GM21619 (cell line): ENCODE data around the gene DMAC2.
"Not testable (repeated sequence)": the region's sequence is repeated elsewhere in the genome, so short reads cannot be mapped to it uniquely, and the experiment has no call there.

Experiments used
- ATAC-seq: cut with Tn5 transposase; IDR thresholded peaks from one replicate; pipeline ENCODE4 v1.9.1; 2021; ENCODE audit not compliant: unreplicated experiment

Gene DMAC2

DNA sequence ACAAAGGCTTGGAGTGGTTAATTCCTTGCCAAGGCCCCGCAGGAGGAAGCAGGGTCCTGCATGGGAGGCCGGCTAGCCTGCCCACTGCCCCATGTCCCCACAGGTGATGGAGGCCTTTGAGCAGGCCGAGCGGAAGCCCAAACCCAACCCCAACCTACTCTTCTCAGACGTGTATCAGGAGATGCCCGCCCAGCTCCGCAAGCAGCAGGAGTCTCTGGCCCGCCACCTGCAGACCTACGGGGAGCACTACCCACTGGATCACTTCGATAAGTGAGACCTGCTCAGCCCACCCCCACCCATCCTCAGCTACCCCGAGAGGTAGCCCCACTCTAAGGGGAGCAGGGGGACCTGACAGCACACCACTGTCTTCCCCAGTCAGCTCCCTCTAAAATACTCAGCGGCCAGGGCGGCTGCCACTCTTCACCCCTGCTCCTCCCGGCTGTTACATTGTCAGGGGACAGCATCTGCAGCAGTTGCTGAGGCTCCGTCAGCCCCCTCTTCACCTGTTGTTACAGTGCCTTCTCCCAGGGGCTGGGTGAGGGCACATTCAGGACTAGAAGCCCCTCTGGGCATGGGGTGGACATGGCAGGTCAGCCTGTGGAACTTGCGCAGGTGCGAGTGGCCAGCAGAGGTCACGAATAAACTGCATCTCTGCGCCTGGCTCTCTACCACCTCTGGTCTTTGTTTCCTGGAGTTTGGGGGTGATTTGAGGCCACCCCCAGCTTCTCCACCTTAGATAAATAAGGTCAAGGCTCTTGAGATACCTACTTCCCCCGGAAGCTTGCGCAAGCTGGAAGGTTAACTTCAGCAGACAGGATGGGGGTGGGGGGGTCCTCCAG, 15.2 kb downstream of the DMAC2 start:
- ATAC-seq, result no peak

GRCh38 chr19:41422955-41423354, 16.8 kb downstream of the DMAC2 start:
- ATAC-seq, result no peak

GRCh38 chr19:41422456-41422855, 17.3 kb downstream of the DMAC2 start:
- no peak for ATAC-seq

DNA sequence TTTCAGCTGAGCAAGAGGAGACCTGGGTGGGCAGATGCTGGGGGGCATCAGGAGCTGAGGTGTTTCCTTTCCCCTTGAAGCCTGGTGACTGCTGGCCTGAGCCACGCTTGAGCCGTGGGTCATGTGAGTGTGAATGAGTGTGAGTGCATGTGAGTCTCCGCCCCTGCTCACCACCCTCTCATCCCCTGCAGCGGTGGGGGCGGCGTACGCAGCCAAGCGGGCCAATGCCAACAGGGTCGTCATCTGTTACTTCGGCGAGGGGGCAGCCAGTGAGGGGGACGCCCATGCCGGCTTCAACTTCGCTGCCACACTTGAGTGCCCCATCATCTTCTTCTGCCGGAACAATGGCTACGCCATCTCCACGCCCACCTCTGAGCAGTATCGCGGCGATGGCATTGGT, 17.7 kb downstream of the DMAC2 start:
- no peak for ATAC-seq

DNA sequence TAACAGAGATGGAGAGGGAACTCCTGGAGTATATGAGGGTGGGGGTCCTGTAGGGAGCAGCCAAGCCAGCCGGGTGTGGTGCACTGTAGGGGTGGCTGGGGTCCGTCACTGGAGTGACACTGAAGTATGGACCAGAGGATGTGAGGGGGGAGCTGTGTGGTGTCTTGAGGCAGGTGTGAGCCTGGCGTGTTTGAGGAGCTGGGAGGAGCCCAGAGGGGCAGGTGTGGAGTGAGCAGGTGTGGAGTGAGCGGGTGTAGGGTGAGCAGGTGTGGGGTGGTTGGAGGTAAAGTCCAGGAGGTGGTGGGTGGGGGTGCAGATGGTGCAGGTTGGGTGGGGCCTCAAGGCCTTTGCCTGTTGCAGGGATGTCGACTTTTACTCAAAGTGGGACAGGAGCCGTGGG, 18.4 kb downstream of the DMAC2 start:
- no peak for ATAC-seq

- ATAC-seq, result no peak
Observed at GRCh38 chr19:41420101-41420880, 19.4 kb downstream of the DMAC2 start.

GRCh38 chr19:41416194-41416674, 23.5 kb downstream of the DMAC2 start:
- ATAC-seq, result no peak

- no peak for ATAC-seq
Observed at GRCh38 chr19:41415154-41415571, 24.5 kb downstream of the DMAC2 start.

DNA sequence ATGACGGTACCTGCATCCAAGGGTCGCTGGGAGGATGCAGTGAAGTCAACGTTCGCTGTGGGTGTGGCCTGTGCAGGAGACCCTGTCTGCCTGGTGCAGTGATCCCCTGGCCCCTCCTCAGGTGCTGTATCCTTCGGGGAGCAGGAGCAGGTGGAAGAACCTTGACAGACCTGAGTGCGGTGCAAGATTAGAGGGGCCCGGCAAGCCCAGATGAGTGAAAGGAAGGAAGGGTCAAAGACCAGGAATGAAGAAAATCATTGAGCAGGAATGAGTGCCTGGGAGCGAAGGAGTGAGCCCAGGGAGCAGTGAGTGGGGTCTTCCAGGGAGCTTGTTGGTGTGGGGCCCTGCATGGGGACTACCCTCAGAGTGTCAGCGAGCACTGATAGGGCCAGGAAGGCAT, 25.3 kb downstream of the DMAC2 start:
- ATAC-seq, result no peak

DNA sequence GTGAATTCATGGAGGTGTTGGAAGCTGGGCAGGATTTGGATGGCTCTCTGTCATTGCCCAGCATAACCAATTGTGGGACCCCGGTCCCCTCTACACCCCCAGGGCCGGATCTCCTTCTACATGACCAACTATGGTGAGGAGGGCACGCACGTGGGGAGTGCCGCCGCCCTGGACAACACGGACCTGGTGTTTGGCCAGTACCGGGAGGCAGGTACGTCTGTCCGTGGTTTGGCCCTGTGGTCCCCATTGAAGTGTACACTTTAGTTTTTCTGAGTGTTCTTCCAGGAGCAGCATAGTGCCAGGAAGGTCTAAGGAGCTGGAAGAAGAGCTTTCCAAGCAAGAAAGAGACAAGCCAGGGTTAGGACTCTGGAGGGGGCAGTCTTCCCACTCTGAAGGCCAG, 25.8 kb downstream of the DMAC2 start:
- ATAC-seq, result no peak

DNA sequence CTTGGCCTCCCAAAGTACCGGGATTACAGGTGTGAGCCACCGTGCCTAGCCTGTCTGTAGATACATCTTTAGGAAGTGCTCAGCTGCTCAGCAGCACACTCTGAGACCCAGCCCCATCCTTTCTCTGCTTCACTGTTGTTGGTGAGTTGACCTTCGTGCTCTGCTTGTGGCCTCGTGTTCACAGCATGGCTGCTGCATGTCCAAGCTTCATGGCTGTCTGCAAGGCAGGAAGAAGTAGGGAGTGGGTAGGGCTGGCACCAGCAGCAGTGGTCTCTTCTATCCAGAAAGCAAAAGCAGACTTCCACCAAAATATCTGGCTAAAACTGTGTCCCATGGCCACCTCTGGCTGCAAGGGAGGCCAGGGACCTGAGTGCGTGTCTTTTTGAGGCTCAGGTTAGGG, 26.8 kb downstream of the DMAC2 start:
- ATAC-seq, result no peak

DNA sequence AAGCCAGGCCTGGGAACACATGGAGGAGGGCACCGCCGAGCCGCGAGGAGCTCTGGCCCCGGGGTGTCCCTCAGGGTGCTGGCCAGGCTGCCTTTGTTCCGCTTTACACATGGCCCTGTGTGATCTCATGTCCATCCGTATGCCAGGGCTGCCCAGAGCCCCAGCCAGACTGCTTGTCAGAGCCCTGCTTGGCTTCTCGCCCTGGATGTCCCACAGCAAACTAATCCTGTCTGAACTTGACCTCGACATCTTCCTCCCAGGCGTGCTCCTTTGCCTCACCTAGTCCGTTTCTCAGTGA, 27.8 kb downstream of the DMAC2 start:
- ATAC-seq, result no peak

DNA sequence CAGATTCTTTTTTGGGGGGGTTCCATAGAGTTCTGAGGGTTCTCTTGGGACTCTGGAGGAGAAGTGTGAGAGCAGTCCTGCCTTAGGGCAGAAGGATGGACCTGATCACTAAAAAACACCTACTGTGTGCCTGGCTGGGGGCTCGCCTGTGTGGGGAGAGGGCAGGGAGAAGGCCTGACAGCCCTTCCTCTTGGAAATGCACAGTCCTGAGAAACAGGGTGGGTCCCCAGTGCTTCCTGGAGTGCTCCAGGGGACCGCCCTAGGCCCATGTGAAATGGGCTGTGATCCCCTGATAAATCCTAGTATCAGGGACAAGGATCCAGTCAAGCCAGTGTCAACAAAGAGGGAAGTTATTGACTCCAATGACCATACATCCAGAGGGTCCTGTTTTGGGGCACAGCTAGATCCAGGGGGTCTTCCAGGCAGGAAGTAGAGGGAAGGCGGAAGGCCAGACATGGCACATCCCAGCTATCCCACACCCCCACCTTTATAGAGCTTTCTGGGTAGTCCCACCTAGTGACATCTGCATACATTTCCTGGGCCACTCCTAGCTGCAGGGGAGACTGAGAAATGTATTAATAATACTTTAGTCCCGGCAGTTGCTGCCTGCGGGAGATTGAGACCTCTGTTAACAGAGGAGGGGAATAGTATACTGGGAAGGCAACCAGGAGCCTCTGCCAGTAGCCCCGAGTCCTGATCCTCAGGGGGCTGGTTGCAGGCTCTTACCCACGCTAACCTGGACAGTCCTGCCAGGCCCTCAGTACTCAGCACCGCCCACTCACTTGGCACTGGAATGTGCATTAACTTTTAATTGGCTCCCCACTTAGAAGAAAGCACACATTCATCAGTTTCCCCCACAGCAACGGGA, 28.4 kb downstream of the DMAC2 start:
- ATAC-seq, result no peak

- no peak for ATAC-seq
Observed at GRCh38 chr19:41410336-41411054, 29.2 kb downstream of the DMAC2 start.

DNA sequence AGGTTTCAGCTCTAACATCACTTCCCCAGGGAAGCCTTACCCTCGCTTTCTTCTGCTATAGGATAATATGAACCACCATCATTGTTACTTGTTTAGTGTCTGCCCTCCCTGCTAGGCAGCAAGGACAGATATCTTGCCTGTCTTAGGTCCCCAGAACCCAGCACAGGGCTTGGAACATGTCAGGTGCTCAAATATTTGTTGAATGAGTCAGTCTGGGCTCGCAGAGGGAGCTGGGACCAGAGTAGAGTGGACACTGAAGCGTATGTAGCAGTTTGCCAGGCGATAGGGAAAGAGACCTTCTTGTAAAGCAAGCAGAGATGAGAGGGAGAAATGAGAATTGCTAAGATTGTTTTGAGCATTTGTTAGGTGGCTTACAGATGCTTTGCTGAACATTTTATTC, 30.4 kb downstream of the DMAC2 start:
- ATAC-seq, result no peak

DNA sequence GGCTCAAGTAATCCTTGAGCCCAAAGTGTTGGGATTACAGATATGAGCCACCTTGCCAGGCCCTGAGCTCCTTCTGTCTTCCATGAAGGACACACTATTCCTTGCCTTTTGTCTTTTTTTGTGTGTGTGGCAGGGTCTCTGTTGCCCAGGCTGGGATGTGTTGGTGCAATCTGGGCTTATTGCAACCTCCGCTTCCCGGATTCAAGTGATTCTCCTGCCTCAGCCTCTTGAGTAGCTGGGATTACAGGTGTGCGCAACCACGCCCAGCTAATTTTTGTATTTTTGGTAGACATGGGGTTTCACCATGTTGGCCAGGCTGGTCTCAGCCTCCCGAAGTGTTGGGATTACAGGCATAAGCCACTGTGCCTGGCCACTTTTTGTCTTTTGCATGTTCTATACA, 30.9 kb downstream of the DMAC2 start:
- not testable (repeated sequence) for ATAC-seq

DNA sequence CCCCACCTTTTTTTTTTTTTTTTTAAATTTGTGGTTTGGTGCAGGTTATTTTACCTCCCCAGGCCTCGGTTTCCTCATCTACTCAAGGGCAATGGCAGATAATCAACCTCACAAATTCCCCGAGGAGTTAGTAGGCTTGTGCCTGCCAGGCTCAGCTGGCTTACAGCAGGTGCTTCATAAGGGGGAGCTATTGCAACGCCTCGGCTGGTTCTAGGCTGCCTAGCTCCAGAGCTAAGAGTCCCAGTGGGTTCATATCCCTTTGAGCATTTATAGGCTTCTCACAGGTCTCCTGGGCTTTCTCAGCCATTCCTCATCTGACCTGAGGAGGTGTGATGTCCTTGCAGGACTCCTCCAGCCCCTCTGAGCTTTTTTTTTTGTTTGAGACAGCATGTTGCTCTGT, 31.5 kb downstream of the DMAC2 start:
- no peak for ATAC-seq

DNA sequence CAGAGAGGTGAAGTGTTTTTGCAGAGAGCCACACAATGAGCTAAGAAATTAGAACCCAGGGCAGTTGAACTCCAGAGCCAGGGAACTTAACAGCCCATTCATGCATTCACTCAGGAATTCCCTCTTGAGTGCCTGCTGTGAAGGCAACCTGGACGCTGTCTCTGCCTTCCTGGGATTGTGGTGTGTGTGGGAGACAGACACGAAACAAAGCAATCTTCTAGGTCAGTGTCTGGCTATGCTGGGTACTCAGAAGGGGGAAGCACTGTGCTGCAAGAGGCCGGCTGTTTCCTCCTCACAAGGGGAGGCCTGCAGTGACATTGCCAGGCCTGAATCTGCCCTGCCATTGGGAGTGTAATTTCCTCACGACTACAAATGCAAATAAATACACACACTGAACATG, 32.4 kb downstream of the DMAC2 start:
- ATAC-seq, result no peak

GRCh38 chr19:41405776-41406175, 33.9 kb downstream of the DMAC2 start:
- ATAC-seq, result no peak

GRCh38 chr19:41403181-41403970, 36.3 kb downstream of the DMAC2 start:
- no peak for ATAC-seq
